DMS79 treated with DMSO at 0.1 percent for 48 hours (cell line): ENCODE data around the gene NR2F2.

Source experiments
- DNase-seq: peaks from one replicate; lab custom pipeline; 2025; lab: John Stamatoyannopoulos, UW

The NR2F2 gene

DNA sequence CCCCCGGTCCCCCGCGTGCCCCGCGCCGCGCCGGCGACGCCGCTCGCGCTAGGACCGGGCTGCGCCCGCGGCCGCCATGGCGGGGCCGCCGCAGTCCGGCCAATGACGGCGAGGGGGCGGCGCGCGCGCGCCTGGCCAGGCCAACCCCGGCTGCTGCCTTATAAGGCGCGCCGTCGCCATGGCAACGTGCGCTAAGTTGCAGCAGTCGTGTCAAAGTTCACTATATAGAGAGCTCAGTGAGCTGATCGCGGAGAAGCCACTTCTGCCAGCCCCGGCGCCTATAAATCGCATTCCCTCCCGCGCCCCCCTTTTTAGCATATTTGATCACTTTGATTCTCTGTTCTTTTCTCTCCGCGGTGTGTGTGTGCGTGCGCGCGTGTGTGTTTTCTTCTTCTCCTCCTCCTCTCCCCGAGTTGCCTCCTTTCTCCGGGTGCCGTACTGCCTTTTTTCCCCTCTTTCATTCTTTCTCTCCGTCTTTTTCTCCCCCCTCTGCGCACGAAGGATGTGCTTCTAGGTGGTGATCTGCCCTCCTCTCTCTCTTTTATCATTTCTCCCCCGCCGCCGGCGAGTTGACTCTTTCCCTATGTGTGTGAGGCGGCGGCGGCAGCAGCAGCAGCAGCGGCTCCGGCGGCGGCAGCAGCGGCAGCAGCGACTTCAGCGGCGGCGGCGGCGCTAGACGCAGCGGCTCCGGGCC lies at the start of gene NR2F2:
NR2F2 (plus strand) TSS at position 251 of the 694 bp plus-strand sequence. CDS start 1,406 bp downstream, outside the sequence.
- DNase-seq: peak; percentile 58

GRCh38 chr15:96285305-96285704 lies 45.2 kb upstream of the NR2F2 start:
- DNase-seq: no peak

GRCh38 chr15:96285729-96286254 lies 44.7 kb upstream of the NR2F2 start:
- no peak for DNase-seq

DNA sequence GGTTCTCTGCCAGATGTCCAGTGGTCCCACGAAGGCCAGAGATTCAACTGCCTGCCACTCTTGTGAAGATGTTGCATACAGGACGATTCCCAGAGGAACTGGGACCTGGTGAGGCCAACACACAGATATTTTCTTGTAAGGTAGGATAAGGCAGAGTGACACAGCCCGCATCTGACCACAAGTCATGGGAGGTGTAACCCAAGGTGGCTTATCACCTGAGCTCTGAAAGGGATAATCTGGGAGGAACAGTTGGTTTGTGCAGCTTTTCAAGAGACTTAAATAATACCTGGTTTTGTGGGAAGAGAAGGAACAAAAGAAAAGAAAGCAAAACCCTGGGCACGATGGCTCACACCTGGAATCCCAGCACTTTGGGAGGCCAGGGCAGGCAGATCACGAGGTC lies 39.8 kb upstream of the NR2F2 start:
- no peak for DNase-seq

- no peak for DNase-seq
Measured at GRCh38 chr15:96292635-96293034, 37.9 kb upstream of the NR2F2 start.

DNA sequence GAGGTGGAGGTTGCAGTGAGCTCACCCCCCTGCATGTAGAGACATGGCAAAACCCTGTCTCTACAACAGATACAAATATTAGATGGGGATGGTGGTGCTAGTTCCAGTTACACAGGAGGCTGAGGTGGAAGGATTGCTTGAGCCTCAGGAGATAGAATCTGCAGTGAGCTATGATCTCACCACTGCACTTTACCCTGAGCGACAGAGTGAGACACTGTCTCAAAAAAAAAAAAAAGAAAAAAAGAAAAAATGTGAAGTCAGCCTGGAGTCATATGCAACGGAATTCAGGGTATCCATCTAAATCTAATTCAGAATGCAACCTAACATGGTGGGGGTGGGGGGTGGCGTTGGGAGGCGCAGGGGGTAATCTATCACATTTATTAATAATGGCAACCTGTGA lies 37.1 kb upstream of the NR2F2 start:
- DNase-seq: no peak

DNA sequence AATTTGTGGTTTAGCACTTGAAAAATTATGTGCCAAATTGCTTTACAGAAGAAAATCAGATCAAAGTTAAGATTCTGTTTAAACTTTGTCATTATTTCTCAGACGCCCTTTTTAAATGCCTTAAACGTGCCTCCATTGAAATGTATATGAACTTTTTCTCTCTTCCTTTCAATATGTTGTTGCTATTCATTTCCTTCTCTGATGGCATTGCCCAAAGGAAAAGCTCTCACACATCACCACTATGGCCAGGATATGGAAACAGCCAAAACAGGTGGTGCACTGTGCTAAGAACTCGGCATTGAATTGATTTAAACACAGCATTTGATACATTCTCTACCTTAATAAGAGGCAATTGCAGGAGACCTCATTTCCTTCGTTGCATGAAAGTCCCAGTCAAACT lies 35.7 kb upstream of the NR2F2 start:
- no peak for DNase-seq

GRCh38 chr15:96296264-96296663 lies 34.2 kb upstream of the NR2F2 start:
- no peak for DNase-seq

GRCh38 chr15:96297783-96298182 lies 32.7 kb upstream of the NR2F2 start:
- DNase-seq: no peak

- DNase-seq: no peak
Measured at GRCh38 chr15:96298217-96298616, 32.3 kb upstream of the NR2F2 start.

DNA sequence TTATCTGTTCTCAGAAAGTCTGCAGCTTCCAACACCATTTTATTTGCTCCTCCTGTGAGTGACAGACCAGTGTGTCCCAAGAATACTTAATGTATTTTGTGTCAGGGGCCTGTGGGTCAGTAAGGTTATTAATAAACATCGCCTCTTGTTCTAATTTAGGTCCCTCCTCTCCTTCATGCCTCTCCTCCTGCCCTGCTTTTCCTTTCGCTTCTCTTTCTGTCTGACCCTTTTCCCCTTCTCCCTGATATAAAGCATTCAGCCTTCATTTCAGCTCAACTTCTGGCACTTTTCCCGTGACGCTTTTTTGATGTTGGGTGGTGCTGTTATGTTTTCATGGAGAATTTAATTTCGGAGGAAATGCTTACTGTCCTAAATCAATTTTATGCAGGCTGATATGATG lies 29.7 kb upstream of the NR2F2 start:
- no peak for DNase-seq

DNA sequence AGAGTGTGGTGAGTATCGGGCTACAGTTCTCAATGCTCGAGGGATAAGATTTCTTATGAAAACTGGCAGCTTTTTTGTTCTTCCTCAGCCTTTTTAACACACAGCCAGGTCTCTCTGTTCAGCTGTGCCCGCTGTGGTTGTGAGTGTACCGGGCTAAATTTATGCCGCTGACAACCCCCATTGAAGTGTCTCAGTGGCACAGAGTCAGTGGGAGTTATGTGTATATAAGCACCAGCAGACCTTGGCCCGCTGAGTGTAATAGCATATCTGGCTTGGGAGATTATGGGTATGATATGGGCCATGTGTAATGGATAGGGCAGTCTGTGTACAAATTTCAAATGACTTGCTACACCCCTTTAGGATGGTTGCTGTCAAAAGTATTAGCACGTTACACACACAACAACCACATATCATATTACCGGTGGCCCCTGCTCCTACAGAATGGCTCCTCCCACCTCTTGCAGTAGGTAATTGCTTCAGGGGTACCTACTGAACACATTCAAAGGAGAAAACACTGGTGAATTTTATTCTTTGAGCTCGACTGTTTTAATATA lies 26.9 kb upstream of the NR2F2 start:
- DNase-seq: no peak

- DNase-seq: no peak
Measured at GRCh38 chr15:96304839-96305238, 25.7 kb upstream of the NR2F2 start.

DNA sequence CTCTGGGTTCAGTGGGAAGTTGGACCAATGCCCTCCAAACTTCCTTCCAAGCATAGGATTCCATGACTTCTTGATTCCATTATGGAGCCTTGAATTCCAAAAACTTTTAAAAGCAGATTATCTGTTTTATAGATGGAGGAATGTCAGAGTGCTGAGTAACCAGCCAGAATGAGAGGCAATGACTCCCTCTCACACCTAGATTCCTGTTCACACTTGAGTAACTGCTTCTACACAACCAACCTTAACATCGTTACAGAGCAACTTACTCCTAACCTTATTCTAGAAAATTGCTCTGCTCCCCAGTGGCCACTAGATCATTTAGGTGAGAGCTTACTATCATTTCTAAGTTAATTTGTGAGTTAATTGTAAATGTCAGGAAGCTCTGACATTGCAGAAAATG lies 24.2 kb upstream of the NR2F2 start:
- DNase-seq: no peak

GRCh38 chr15:96307856-96308394 lies 22.6 kb upstream of the NR2F2 start:
- DNase-seq: no peak

DNA sequence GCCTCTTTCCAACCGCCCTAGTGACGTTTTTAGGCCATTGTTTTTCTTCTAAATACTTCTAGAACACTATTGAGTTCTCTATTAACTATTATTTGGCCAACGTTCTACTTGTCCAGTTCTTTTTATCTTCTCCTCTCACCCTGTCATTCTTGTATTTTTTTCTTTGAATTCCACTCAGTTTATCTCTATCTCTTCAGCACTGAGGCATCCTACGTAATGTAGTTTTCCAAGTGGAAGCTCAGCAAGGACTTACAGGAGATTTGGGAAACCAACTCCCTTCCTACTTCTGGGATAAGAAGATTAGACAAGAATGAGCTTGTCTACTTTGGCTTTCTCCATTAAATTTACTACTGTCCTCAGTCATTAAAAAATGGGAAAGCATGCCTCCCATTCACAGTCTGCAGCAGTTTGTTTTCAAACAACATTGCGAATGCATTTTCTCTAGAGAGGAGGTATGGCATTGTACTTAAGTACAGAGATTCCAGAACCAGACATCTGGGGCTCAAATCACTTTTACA lies 21.3 kb upstream of the NR2F2 start:
- DNase-seq: no peak

DNA sequence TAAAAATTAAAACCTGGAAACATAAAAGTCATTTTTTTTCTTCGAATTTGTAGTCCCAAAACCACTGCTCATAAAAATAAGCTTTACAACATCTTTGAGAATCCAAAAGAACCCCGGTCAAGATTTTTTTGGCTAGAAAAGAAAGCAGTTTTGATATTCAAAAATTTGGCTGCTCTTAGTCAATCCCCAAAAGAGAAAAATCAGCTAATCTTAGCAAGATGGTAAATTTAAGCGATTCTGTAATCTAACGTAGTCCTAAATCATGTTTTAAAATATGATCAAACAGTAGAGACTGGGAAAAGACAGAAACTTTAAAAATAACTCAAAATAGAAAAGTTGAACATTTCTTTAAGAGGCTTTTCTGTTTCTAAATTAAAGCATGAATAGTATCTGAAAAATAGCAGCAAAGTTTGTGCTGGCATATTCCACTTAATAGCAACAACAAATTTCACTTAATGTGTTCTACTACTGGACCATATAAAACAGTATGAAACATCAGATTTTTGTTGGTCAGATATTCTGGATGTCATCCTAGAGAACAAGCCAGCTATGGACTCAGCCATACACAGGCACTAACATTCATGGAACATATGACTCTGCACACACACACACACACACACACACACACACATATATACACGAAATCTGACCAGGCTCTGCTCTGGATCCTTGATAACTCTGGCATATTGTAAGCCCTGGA lies 19.1 kb upstream of the NR2F2 start:
- no peak for DNase-seq

GRCh38 chr15:96311956-96312294 lies 18.6 kb upstream of the NR2F2 start:
- no peak for DNase-seq

DNA sequence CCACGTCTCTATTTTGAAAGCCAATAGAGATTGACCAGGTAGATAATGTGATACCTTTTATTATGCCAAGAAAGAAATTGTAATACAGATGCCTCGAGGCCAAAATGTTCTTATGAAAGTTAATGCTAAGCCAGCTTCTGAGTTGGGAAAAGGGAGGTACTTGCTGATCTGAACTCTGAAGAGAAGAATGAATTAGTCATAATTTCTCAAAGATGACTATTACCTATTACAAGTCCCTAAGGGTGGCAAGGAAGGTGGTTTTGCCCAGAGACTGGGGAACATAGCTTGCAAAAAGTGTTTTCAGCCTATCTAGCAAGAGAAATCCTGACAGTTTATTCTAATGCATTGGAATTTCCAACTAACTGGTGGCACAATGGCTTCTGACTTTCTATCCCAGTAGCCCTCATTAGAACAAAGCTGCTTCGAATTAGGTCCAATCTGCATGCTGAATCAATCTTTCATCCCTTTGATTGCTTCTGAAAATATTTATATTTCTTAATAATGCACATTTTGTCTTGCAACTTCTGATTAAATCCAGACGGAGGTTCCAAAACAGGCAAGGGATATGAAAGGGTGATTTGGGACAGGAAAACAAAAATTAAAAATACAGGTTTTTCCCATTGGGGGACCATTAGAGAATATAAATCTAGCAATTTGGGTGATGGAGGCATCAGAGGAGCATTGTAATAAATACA lies 17.7 kb upstream of the NR2F2 start:
- DNase-seq: no peak

GRCh38 chr15:96314518-96314917 lies 16.0 kb upstream of the NR2F2 start:
- DNase-seq: no peak

- no peak for DNase-seq
Measured at GRCh38 chr15:96314963-96315362, 15.5 kb upstream of the NR2F2 start.

GRCh38 chr15:96316953-96317629 lies 13.4 kb upstream of the NR2F2 start:
- no peak for DNase-seq
